ENCODE data around the gene ATAD1. TPM values are rescaled to one million over a fixed set of nuclear protein-coding genes. Genes with fewer than 3 reads are reported as not detected.
A peak's percentile ranks its signal among the peaks of the same experiment; 100 is the strongest.

The ATAD1 gene
- total RNA-seq, 1 donor from 2014 or later, result 71.0 TPM

DNA sequence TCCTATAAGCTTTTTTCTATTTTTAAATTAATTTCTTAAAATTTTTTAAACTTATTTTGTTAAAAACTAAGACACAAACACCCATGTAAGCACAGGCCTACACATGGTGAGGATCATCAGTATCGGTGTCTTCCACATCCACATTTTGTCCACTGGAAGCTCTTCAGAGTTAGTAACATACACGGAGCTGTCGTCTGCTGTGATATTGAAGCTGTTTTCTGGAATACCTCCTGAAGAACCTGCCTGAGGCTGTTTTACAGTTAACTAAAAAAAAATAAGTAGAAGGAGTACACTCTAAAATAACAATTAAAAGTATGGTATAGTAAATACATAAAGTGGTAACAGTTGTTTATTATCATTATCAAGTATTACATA is 27.6 kb upstream of the ATAD1 start:
- H3K9me3 Mint-ChIP-seq (ENCODE audit: unreplicated experiment), result no peaks in the 10 kb centered on the region
- Histone ChIP-seq H3K4me2 (ENCODE audit: low read length) (no peak overlapping the region), H3K79me2 (ENCODE audit: insufficient read depth, low read length) (no peaks in the 10 kb centered on the region), H3K36me3 (ENCODE audit: insufficient read depth, low read length) (no peaks in the 10 kb centered on the region), H3K27ac (ENCODE audit: low read depth, low read length) (peak overlapping the region; percentile 80), H2AFZ (ENCODE audit: low read depth, low read length) (no peak overlapping the region), H3K9me3 (ENCODE audit: insufficient read depth, low read depth, low read length) (no peaks in the 10 kb centered on the region), H3K9ac (ENCODE audit: low read length) (no peak overlapping the region), H3K4me3 (ENCODE audit: insufficient read depth, low read depth, low read length) (no peak overlapping the region), H3K27me3 (ENCODE audit: insufficient read depth, low read length) (no peaks in the 10 kb centered on the region), H3K4me1 (ENCODE audit: insufficient read depth, low read length) (peaks cover 14% of the 10 kb centered on the region), H4K20me1 (ENCODE audit: insufficient read depth, low read length) (no peaks in the 10 kb centered on the region)
- peak overlapping the region; percentile 29 for H3K27ac Mint-ChIP-seq (ENCODE audit: unreplicated experiment)
- TF ChIP-seq, protein P1, sequence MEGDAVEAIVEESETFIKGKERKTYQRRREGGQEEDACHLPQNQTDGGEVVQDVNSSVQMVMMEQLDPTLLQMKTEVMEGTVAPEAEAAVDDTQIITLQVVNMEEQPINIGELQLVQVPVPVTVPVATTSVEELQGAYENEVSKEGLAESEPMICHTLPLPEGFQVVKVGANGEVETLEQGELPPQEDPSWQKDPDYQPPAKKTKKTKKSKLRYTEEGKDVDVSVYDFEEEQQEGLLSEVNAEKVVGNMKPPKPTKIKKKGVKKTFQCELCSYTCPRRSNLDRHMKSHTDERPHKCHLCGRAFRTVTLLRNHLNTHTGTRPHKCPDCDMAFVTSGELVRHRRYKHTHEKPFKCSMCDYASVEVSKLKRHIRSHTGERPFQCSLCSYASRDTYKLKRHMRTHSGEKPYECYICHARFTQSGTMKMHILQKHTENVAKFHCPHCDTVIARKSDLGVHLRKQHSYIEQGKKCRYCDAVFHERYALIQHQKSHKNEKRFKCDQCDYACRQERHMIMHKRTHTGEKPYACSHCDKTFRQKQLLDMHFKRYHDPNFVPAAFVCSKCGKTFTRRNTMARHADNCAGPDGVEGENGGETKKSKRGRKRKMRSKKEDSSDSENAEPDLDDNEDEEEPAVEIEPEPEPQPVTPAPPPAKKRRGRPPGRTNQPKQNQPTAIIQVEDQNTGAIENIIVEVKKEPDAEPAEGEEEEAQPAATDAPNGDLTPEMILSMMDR (IDR thresholded peaks at IDR 0.05; ENCODE audit: insufficient read depth, low read depth, low read length), result no peak
- no peak for TF ChIP-seq EZH2 (IDR thresholded peaks at IDR 0.05; ENCODE audit: insufficient read depth, low read length)
- no peak for DNase-seq (ENCODE audit: low read depth)
- no peaks in the 10 kb centered on the region for H3K36me3 Mint-ChIP-seq (ENCODE audit: low read depth, unreplicated experiment)
- H3K4me1 Mint-ChIP-seq (ENCODE audit: low read depth, unreplicated experiment), result peaks cover 24% of the 10 kb centered on the region
- H3K4me3 Mint-ChIP-seq (ENCODE audit: unreplicated experiment), result no peak overlapping the region
- no peak for FAIRE-seq
- H3K27me3 Mint-ChIP-seq (ENCODE audit: low read depth, unreplicated experiment), result no peaks in the 10 kb centered on the region

DNA sequence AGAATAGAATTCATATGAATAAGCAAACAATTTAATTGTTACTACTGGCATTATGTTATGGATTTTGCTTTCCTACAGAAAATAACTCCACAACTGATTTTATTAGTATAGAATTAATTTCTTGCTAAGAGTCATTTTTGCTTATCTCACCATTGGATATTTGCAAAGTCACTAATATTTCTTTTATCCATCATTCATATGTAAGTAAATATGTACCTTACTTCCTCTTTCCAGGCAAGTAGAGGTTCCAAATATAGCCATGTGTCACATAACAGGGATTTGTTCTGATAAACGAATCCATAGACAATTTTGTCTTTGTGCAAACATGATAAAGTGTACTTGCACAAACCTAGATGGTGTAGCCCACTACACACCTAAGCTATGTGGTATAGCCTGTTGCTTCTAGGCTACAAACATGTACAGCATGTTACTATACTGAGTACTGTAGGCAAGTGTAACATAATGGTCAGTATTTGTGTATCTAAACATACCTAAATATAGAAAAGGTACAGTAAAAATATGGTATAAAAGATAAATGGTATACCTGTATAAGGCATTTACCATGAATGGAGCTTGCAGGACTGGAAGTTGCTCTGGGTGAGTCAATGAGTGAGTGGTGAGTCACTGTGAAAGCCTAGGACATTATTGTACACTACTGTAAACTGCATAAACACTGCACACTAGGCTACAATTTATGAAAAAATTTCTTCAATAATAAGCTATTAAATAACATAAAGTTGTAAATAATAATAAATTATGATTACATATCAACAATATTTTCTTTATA is 27.0 kb upstream of the ATAD1 start:
- H3K79me2 ChIP-seq (ENCODE audit: insufficient read depth, low read length), result no peaks in the 10 kb centered on the region
- peak; percentile 70 for DNase-seq (ENCODE audit: low read depth)
- no peaks in the 10 kb centered on the region for H3K27me3 ChIP-seq (ENCODE audit: insufficient read depth, low read length)
- peaks cover 14% of the 10 kb centered on the region for H3K4me1 ChIP-seq (ENCODE audit: insufficient read depth, low read length)
- H3K9me3 ChIP-seq (ENCODE audit: insufficient read depth, low read depth, low read length), result no peaks in the 10 kb centered on the region
- H2AFZ ChIP-seq (ENCODE audit: low read depth, low read length), result no peak overlapping the region
- peaks cover 24% of the 10 kb centered on the region for H3K4me1 Mint-ChIP-seq (ENCODE audit: low read depth, unreplicated experiment)
- no peaks in the 10 kb centered on the region for H3K9me3 Mint-ChIP-seq (ENCODE audit: unreplicated experiment)
- no peak overlapping the region for H3K4me3 ChIP-seq (ENCODE audit: insufficient read depth, low read depth, low read length)
- H4K20me1 ChIP-seq (ENCODE audit: insufficient read depth, low read length), result no peaks in the 10 kb centered on the region
- H3K4me2 ChIP-seq (ENCODE audit: low read length), result no peak overlapping the region
- TF ChIP-seq, protein P1 (IDR thresholded peaks at IDR 0.05; ENCODE audit: insufficient read depth, low read depth, low read length), result no peak
- H3K27me3 Mint-ChIP-seq (ENCODE audit: low read depth, unreplicated experiment), result no peaks in the 10 kb centered on the region
- H3K4me3 Mint-ChIP-seq (ENCODE audit: unreplicated experiment), result no peak overlapping the region
- H3K36me3 Mint-ChIP-seq (ENCODE audit: low read depth, unreplicated experiment), result no peaks in the 10 kb centered on the region
- no peaks in the 10 kb centered on the region for H3K36me3 ChIP-seq (ENCODE audit: insufficient read depth, low read length)
- H3K27ac ChIP-seq (ENCODE audit: low read depth, low read length), result peak overlapping the region; percentile 80
- peak overlapping the region; percentile 34 for H3K27ac Mint-ChIP-seq (ENCODE audit: unreplicated experiment)
- no peak overlapping the region for H3K9ac ChIP-seq (ENCODE audit: low read length)
- FAIRE-seq, result peak; percentile 26

DNA sequence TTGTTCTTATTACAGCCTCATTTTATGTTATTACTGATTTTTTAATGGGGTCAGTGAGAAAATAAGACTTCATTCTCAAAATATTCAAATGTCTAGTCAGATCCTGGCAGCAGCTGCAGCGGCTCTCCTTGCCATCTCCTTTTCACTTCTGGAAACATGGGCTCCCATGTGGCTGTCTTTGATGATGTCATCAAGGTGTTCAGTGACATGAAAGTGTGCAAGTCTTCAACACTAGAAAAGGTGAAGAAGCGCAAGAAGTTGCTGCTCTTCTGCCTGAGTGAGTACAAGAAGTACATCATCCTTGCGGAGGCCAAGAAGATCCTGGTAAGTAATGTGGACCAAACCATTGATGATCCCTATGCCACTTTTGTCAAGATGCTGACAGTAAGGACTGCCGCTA is 25.7 kb upstream of the ATAD1 start:
- no peak for FAIRE-seq
- peak overlapping the region; percentile 89 for H3K27ac Mint-ChIP-seq (ENCODE audit: unreplicated experiment)
- Histone ChIP-seq H3K9ac (ENCODE audit: low read length) (no peak overlapping the region), H3K4me2 (ENCODE audit: low read length) (no peak overlapping the region), H3K9me3 (ENCODE audit: insufficient read depth, low read depth, low read length) (no peaks in the 10 kb centered on the region), H2AFZ (ENCODE audit: low read depth, low read length) (no peak overlapping the region), H3K36me3 (ENCODE audit: insufficient read depth, low read length) (no peaks in the 10 kb centered on the region), H3K4me3 (ENCODE audit: insufficient read depth, low read depth, low read length) (no peak overlapping the region), H4K20me1 (ENCODE audit: insufficient read depth, low read length) (no peaks in the 10 kb centered on the region), H3K4me1 (ENCODE audit: insufficient read depth, low read length) (peaks cover 14% of the 10 kb centered on the region), H3K79me2 (ENCODE audit: insufficient read depth, low read length) (no peaks in the 10 kb centered on the region), H3K27me3 (ENCODE audit: insufficient read depth, low read length) (no peaks in the 10 kb centered on the region), H3K27ac (ENCODE audit: low read depth, low read length) (peak overlapping the region; percentile 73)
- H3K4me1 Mint-ChIP-seq (ENCODE audit: low read depth, unreplicated experiment), result peaks cover 24% of the 10 kb centered on the region
- H3K27me3 Mint-ChIP-seq (ENCODE audit: low read depth, unreplicated experiment), result no peaks in the 10 kb centered on the region
- DNase-seq (ENCODE audit: low read depth), result no peak
- no peak for TF ChIP-seq EZH2 (IDR thresholded peaks at IDR 0.05; ENCODE audit: insufficient read depth, low read length)
- TF ChIP-seq, protein P1 (IDR thresholded peaks at IDR 0.05; ENCODE audit: insufficient read depth, low read depth, low read length), result no peak
- no peaks in the 10 kb centered on the region for H3K9me3 Mint-ChIP-seq (ENCODE audit: unreplicated experiment)
- no peaks in the 10 kb centered on the region for H3K36me3 Mint-ChIP-seq (ENCODE audit: low read depth, unreplicated experiment)
- H3K4me3 Mint-ChIP-seq (ENCODE audit: unreplicated experiment), result no peak overlapping the region

All from astrocyte (in vitro differentiated cells and primary cell).